HG03135 (cell line): ENCODE results near the gene CXorf38.

ENCODE experiments used
- ATAC-seq: cut with Tn5 transposase; IDR thresholded peaks from one replicate; pipeline ENCODE4 v1.9.1; 2021; ENCODE audit warnings: mild to moderate bottlenecking, moderate library complexity; ENCODE audit not compliant: unreplicated experiment

Gene CXorf38, protein sequence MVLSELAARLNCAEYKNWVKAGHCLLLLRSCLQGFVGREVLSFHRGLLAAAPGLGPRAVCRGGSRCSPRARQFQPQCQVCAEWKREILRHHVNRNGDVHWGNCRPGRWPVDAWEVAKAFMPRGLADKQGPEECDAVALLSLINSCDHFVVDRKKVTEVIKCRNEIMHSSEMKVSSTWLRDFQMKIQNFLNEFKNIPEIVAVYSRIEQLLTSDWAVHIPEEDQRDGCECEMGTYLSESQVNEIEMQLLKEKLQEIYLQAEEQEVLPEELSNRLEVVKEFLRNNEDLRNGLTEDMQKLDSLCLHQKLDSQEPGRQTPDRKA

DNA sequence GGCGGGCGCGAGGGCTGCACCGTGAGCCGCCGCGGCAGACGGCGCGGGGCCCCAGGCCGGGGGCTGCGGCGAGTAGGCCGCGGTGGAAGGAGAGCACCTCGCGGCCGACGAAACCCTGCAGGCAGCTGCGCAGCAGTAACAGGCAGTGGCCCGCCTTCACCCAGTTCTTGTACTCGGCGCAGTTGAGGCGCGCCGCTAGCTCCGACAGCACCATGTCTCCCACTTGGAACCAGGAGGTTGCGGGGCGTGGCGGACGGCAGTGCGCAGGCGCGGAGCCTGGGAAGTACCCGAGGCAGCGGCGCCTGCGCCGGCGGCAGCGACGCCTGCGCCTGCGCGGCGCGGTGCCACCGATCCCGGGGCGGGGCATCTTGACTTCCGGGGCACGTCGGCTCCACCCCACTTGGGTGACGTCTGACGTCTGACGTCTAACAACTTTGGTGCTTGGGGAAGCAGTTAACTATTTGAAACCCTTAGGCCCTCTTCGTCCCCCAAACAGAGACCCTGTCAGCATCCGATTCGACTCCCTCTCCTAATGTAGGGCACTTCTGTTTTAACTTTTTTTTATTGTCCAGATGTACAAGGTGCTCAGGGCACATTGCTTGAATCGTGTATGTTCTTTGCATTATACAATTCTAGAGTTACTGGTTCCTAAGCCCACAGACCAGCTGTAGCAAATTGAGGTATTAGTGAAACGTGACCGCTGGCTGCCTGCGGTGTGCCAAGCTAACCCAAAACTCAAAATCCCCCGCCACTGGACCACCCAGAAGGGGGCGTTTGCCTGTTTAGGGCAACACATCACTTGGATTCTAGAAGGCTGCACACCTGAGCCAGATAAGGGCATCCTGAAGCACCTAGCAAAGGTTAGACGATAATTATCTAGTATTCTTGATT, at the start of gene CXorf38:
CXorf38 (minus strand) TSS at position 255 of the 891 bp plus-strand sequence; CDS start at position 214, 41 bp downstream.
- peak; percentile 68 for ATAC-seq

DNA sequence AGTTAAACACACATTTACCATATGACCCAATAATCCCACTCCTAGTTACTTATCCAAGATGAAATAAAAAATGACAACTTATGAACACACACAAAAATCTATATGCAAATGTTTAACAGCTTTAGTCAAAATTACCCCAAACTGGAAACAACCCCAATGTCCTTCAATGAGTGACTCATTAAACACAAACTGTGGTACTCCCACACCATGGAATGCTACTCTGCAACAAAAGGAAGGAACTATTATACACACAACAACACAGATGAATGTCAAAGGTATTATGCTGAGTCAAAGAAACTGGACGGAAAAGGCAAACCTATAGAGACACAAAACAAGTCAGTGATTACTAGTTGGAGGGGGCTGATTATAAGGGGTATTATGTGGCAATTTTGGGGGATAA, 47.4 kb upstream of the CXorf38 start:
- ATAC-seq, result no peak

DNA sequence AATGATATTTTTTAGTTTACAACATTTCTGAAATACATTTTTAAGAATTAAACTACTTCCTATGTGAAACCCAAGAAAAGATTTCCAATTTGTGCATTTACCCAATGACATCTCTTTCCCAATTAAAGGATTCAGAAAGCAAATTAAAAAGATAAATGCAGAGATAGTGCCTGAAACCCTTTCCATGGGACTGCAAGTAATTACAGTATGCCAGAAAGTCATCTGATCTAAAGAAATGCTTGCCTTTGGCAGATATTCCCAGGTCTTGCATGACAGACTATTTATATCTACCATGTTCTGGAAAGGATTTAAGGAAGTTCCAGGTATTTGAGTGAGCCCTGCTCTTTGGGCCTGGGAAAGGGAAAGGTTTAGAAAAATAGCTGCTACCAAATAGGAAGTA, 41.6 kb upstream of the CXorf38 start:
- ATAC-seq, result no peak

DNA sequence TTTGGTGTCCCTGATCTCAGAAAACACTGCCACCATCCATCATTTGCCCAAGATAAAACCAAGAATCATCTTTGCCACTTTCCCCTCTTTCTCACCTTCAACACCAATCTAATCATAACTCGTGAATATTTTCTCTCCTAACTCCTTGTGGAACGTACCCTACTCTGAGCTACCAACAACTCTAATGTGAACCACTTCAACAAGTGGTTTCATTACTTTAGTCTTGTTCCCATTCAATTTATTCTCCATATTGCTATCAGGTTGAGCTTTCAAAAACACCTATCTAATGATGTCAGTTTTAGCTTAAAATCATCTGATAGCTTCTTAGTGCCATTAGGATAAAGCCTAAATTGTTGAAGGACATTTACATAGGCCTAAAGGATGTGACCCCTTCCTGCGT, 39.8 kb upstream of the CXorf38 start:
- ATAC-seq, result no peak

DNA sequence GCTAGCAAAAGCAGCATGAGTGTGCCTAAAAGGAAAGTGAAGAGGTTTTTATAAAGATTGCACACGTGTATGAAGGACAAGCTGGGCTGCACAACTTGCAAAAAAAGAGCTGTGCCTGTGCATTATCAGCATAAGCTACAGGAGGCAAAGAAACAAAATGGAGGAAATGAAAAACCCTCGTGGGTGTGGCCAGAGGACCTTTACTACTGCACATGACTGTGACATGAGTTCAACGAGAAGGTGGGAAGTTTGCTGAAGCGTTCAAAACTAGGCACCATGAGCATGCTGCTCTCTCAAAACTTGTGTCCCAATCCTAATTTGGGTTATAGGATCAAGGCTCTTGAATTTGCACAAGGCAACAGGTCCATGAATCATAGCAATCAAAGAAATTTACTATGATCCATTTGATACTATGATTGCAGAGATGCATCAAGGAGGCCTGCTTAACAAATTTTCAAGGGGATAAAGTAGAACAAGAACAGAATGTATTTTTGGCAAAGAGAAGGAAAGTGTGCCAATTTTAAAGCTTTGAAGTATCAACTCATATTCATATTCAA, 38.1 kb upstream of the CXorf38 start:
- no peak for ATAC-seq

DNA sequence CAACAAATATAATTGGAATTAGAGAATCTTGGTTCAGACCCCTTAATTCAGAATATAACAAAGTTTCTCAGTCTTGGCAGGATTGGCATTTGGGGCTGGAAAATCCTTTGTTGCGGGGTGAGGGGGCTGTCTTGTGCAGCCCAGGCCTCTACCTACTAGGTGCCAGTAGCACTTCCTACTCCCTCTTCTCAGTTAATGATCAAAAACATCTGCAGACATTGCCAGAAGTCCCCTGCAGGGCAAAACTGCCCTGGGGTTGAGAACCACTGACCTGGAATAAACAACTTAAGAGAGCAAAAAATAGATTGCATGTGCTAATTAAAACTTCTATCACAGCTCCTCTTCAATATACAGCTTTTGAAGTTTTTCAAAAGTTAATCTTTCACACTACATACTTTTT, 36.7 kb upstream of the CXorf38 start:
- ATAC-seq, result no peak

DNA sequence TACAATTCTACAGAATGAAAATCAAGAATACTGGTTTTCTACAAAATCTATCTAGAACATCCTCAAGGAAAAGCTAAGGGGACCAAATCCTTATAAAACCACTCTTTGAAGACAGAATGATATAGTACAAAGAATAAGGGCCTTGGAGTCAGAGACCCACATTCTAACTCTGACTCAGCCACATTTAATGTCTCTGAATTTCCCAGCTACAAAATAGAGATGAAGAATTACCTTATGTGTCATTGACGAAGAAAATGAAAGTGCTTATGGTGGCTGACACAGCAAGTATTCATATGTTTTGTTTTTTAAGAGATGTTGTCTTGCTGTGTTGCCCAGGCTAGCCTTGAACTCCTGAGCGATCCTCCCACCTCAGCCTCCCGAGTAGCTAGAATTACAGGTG, 35.9 kb upstream of the CXorf38 start:
- no peak for ATAC-seq

DNA sequence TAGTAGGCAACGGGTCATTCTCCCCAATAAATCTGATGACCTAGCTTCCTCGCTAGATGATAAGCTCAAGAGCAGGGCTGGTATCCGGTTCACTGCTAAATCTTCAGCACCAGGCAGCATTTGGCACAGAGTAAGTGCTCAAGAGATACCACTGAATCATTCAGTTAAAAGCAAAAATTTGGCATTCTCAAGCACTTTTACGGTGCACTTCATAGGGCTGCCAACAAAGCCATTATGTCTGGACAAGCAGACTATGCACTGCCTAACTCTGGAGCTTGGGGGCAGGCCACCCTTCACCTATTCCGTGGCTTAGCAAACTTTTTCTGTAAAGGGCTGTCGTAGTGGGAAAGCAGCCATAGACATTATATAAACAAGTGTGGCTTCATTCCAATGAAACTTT, 23.8 kb upstream of the CXorf38 start:
- no peak for ATAC-seq

DNA sequence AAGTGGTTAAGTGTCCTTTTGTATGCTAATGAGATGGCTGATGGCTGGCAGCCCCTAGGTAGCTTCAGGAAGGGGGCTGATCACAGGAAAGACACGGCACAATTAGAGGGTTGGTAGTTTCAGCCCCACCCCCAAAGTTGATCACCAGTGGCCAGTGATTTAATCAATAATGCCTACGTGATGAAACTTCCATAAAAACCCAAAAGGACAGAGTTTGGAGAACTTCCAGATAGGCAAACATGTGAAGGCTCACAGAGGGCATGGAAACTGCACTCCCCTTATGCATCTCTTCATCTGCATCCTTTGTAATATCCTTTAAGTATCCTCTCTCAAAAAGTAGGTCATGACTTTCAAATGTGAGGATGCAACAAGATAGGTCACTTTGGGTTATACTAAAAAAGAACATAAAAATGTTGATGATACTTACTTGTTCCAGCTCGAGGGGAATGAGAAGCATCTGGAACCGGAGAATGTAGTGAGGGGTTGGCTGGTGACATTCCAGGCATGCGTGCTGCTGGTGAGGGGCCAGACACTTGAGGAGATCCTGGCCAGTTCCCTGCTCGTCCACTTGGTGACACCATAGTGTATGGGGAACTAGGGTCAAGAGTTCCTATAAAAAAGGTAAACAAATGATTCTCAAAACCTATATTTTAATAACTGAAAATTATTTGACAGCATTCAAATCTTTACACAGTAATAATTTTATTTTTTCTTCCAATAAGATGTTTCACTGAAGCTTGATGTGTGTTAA, 16.7 kb upstream of the CXorf38 start:
- ATAC-seq, result no peak

DNA sequence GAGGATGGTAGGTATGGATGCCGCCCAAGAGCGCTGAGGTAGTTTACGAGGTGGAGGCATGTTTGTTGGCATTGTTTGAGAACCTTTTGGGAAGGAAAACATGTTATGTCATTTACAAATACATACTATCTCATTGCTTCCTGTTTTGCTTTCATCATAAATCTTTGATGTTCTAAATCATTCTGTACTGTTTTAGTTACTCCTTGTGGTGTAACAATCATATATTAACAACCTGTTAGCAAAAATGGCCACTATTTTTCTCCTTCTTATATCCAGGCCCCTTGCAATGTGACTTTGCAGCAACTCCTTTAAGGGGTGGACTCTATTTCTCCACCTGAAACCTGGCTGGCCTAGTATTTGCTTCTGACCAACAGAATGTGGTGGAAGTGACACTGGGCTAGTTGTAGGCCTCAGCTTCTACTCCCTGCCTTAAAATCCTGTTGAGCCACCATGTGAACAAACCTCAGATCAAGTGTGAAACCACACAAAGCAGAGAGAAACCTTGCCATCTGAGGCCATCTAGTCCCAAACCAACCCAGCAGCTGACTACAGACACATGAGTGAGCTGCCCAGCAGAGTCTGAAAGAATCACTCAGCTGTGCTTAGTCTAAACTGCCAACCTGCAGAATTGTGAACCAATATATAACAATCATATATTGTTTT, 15.8 kb upstream of the CXorf38 start:
- ATAC-seq, result no peak

DNA sequence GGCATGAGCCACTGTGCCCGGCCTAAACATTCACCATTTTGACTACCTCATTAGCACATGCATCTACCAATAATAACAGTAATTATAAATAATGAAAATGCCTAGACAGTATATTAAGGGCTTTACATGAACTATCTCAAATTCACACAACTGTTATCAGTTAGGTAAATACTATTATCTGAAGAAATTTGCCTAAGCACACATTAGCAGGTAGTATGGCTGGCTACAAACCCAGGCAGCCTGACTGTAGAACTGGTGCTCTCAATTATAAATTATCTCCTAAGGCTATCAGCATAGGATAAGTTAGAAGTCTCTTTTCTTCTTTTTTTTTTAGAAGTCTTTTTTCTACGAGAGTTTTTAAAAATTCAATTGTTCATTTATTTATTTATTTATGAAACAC, 14.1 kb upstream of the CXorf38 start:
- ATAC-seq, result no peak

DNA sequence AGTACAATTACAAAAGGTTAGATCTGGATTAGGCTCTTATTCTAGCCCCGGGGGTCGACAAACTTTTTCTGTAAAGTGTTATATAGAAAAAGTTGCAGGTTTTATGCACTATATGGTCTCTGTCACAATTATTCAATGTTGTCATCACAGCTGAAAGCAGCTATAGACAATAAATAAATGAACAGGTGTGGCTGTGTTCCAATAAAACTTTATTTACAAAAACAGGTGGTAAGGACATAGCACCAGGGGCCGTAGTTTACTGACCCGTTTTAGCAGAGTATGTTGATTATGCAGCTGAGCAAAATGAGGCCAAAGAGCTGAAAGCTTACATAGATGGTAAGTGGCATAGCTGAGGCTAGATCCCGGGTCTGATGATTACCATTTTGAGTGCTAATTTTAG, 13.0 kb upstream of the CXorf38 start:
- no peak for ATAC-seq

DNA sequence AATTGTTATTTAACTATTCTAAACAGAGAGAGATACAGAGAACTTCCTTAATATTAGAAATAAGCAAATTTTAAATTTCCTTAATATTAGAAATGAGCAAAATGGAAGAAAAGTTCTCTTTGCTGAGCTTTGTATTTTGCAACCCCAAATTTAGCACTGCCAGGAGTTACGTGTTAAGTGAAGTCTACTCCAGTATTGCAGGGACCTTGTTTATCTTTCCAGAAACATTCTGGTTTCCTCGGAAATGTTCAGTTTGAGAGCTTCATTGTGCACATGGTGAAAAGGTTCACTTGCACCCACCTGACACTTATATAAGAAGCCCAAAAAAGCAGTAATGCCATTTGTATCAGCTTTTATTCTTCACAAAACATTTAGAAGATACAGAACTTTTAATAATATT, 6.2 kb upstream of the CXorf38 start:
- ATAC-seq, result no peak

DNA sequence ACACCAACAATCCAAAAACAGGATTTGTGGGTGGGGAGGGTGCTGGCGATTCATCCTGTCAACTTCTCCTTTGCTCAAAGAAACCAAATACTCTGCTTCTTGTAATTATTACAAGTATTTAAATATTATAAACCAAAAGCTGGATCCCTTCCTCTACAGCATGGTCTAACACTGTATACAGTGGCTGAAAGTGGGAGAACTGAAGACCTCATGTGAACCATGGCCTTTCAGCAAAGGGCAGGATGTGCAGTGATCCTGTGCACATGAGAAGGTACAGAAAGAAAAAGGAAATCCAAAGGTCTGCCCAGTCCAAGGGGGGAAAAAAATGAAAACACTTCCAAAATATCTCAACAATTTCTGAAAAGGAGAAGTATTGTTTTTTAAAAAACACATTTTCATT, 5.3 kb upstream of the CXorf38 start:
- ATAC-seq, result no peak

DNA sequence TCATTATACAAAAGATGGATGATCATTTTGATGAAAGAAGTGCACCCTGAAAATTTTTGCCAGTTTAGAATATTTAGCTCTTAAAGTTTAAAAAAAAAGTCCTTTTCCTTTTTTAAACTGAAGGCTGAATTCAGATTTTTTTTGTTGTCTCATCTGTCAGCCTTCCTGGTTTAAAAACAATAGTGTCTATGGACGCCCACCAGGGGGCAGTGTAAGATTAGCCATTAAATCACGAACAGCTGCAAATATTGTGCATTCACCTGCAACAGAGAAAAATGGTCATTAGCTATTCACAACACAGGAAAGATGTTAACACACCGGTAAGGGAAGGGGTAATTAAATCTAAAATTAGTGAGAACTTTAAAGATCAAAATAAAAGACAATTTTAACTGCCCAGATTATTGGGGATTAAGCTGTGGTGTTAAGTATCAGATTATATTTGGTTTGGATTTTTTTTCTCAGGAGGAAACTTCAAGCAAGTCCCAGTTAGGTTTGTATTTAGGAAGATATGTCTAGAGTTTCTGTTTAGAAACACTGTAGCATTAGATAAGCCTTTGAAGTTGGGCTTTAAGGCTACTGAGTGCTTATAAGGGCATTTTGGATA, 4.4 kb upstream of the CXorf38 start:
- ATAC-seq, result no peak

DNA sequence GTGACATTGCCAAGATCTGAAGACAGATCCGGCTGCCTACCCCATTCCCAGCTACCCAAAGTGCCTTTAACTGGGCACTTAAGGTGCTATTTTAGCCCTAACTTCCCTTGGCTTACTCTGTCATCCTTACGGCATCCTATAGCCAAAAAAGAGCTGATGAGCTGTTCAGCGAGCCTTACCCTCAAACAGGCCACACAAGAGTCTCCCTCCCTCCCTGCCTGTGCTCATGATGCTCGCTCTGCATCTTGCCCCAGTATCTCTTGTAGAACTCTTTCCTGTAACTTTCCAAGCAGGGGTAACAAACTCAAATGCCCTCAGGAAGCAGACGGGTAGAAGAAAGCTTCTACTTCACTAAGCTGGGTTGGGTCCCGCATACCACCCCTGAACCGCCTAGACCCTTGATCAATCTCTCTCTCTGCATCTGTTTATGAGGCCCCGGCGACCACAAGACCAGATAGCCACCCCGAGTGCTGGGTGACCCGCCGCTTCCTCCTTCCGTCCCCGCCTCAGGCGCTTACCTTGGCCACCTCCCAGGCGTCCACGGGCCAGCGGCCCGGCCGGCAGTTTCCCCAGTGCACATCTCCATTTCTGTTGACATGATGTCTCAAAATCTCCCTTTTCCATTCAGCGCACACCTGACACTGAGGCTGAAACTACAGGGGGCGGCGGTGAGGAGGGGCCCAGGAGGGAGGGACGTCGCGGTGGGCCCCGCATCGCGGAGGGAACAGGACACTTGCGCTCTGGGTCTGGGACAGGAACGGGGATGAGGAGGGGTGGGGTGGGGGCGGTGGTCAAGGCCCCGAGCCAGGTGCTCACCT, 663 bp downstream of the CXorf38 start:
- peak; percentile 27 for ATAC-seq

DNA sequence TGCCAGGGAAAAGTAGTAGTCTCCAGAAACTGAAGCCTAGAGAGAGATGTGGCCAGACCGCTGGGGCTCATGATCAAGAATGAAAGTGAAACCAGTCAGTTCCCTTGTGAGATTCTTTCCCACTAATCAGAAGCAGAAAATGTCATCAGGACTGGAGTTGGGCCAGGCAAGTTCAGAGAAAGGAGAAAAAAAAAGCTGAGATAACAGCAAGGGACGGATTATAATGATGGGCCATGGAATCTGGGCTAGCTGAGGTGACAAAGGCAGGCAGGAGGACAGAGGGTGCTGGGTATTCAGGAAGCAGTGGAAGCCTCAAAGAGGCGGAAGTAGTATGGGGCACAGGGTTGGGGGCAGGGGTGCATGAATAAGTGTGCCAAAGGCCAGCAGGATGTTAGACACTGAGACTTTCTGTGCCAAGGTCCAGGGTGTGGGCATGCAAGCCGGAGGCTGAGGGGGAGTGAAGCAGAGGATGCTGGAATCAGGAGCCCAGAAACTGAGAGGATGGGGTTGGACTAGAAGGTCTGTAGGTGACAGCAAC, 2.5 kb downstream of the CXorf38 start:
- peak; percentile 37 for ATAC-seq

DNA sequence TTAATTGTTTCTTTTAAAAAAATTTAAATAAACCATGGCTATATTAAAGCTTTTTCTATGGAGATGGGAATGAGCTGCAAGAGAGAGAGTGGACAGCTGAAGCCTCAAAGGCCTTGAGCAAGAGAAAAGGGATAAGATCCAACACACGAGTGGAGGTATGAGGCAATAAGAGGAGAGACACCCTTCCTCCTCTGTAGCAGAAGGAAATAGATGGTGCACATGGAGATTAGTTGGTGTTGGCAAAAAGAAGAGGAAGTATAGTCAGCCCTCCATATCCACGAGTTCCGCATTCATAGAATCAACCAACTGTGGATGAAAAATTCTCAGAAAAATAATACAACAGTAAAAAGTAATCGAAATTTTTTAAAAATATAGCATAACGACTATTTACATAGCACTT, 3.2 kb downstream of the CXorf38 start:
- ATAC-seq, result no peak

DNA sequence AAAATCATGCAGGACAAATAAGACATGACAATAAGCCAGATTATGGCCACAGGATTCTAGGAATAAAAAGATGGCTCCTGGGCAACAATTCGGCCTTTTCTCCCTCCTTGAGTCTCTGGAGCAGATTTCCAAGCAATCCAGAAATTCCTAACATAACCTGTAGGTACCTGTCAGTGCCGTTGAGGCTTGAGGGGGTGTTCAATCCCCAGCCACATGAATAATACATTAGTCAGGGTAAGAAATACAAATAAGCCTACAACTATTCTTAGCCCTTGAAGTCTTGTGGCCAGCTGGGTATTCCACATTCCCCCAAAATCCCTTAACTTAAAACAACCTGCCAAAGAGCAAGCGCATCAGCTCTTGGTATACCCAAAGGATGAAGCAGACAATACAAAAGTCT, 9.7 kb downstream of the CXorf38 start:
- no peak for ATAC-seq
